Measurements from ENCODE around the gene HOXB4.

DNA sequence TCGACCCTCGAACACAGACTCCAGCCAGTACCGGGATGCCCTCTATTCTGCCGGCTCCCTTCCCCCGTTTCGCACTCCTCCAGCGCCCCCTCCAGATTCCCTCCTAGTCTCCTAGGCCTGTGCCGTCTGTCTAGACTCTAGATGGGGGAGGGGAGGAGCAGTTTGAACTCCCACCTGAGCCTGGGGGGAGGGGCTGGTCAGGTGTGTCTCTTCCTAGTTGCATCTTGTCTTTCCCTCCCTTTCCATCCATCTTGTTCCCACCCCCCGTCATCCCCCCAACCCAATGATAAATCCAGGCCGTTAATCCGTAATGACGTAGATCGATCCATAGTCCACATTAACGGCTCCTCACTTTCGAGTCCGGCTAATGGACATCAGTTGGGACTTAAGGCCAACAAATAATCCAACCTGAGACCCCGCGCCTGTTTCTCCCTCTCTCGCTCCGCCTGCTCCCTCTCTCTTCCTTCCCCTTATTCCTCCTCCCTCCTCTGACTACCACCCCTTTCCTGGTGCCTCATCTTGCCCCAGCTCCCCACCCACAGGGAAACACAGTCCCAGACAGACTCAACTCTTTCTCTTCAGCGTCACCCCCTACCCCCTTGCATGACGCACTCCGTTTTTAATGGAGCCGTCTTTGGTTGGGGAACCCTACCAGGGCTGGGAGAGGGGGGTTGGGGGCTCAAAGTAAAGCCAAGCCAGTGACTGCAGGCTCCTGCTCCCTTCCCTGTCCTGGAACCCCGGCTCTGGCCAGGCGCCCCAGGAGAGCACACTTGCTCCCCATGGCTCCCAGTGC lies 18.8 kb upstream of the HOXB4 start:
- no peak for TF ChIP-seq EZH2 (IDR thresholded peaks at IDR 0.05; ENCODE audit: low read length, missing control alignments)
- no peak for TF ChIP-seq CTCF (conservative IDR thresholded peaks at IDR 0.05 in 1 of 2, IDR thresholded peaks at IDR 0.05 in 1 of 2; ENCODE audit: low read depth in 1 of 2, low read length in 2 of 2)
